Effector CD8-positive, alpha-beta T cell (primary cell): ENCODE results near the gene VENTX.

Experiments
- DNase-seq: peaks from one replicate; lab custom pipeline; 2025; lab: John Stamatoyannopoulos, UW

VENTX gene

GRCh38 chr10:133285217-133285616 is 47.6 kb downstream of the VENTX start:
- no peak for DNase-seq

DNA sequence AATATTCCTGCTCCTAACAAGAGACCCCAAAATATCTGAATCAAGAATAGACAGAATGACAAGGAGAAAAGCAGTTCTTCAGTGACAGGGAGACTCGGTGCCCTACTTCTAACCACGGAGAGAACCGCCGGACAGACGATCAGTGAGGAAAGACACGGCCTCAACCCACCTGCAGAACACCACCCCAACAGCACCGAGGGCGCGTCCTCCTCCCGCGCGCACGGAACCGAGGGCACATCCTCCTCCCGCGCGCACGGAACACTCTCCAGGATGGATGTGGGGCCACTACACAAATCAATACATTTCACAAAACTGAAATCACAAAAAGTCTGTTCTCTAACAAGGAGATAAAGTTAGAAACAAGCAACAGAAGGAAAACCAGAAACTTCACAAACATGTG is 48.7 kb downstream of the VENTX start:
- DNase-seq: no peak

DNA sequence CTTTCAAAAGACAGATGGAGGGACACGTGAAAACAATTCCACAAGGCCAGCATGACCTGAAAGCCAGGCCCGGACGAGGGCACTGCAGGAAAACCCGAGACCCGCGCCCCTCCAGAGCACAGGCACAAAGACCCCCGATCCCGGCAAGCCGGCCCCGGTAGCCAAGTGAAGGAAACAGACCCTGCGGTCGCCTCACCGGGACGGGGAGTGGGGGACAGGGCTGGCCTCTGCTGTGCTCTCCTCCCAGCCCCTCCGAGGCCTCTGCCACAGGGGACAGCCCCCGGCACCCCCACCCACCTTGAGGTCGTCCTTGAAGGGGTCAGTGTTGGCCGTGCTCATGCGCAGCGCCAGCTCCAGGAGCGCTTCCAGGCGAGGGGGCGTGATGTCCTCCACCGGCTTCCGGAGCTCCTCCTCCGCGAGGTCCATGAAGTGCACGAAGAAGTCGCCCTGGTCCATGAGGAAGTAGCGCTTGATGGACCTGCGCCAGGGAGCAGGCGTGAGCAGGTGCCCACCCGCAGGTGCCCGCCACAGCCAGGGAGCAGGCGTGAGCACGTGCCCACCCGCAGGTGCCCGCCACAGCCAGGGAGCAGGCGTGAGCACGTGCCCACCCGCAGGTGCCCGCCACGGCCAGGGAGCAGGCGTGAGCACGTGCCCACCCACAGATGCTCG is 50.3 kb downstream of the VENTX start:
- no peak for DNase-seq

GRCh38 chr10:133289761-133290160 is 52.1 kb downstream of the VENTX start:
- DNase-seq: no peak
